Progenitor cell of endocrine pancreas (in vitro differentiated cells): ENCODE measurements around the gene NINJ2. TPM values are rescaled to one million over a fixed set of nuclear protein-coding genes. Genes with fewer than 3 reads are reported as not detected.

Experiments used
- DNase-seq: peaks from one replicate; pipeline ENCODE4 v3.0.0; 2021; ENCODE audit warnings: low spot score; ENCODE audit not compliant: unreplicated experiment
- H3K27ac Mint-ChIP-seq: 2 replicates; pipeline ENCODE4 v1.8.0; 2021; ENCODE audit warnings: mild to moderate bottlenecking, moderate library complexity, mixed read lengths
- H3K27me3 Mint-ChIP-seq: 2 replicates; pipeline ENCODE4 v1.8.0; 2021; ENCODE audit warnings: mixed read lengths
- H3K36me3 Mint-ChIP-seq: 2 replicates; pipeline ENCODE4 v1.8.0; 2022; ENCODE audit warnings: mixed read lengths; ENCODE audit not compliant: insufficient read depth
- H3K4me1 Mint-ChIP-seq: 2 replicates; pipeline ENCODE4 v1.8.0; 2021; ENCODE audit warnings: low read depth, mixed read lengths
- H3K4me3 Mint-ChIP-seq: 2 replicates; pipeline ENCODE4 v1.8.0; 2021; ENCODE audit warnings: low read depth, mild to moderate bottlenecking, moderate library complexity, mixed read lengths
- H3K9me3 Mint-ChIP-seq: 2 replicates; pipeline ENCODE4 v1.8.0; 2021; ENCODE audit warnings: low read depth, mixed read lengths
- total RNA-seq: library from RNA; stranded (reverse); gene quantifications from 2 replicates; pipeline ENCODE4 v1.2.1, GENCODE V29; 2021
- TF ChIP-seq, protein P1 (sequence below): fragments of 200-600 bp; sonication (generic); IDR thresholded peaks from one replicate; pipeline ENCODE4 v1.5.0; 2021; ENCODE audit warnings: antibody characterized with exemption, mild to moderate bottlenecking; ENCODE audit not compliant: unreplicated experiment

NINJ2 gene
- total RNA-seq, 1 donor from 2014 or later = 4.0 TPM

DNA sequence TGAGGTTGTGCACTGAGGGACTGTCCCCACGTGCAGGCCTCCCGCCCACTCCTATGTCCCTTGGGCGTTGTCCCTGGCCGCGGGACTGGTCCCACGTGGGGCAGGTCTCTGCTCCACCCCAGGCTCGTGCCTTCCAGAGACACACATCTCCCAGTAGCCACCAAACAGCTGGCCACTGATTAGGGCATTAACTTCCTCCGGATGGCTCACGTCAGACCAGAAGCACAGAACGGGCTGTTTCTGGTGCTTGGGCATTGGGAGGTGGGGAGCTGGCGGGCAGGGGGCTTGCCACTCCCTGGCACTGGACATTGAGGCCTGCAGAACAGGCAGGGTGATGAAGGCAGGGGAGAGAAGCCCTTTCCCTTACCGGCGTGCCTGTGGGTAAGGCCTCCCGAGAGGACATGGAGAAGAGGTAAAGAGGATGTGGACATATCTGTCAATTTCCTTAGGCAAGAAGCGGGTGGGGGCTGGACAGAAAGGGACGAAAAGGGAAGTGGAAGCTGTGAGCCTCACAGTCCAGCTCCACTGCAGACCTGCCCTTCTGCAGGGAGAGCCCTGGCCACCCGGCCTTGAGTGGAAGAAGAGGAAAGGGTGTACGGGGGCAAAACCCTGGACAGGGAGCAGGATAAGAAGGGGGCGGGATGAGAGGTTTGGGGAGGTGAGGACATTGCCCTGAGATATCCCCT lies 101.2 kb downstream of the NINJ2 start:
- TF ChIP-seq, protein P1, sequence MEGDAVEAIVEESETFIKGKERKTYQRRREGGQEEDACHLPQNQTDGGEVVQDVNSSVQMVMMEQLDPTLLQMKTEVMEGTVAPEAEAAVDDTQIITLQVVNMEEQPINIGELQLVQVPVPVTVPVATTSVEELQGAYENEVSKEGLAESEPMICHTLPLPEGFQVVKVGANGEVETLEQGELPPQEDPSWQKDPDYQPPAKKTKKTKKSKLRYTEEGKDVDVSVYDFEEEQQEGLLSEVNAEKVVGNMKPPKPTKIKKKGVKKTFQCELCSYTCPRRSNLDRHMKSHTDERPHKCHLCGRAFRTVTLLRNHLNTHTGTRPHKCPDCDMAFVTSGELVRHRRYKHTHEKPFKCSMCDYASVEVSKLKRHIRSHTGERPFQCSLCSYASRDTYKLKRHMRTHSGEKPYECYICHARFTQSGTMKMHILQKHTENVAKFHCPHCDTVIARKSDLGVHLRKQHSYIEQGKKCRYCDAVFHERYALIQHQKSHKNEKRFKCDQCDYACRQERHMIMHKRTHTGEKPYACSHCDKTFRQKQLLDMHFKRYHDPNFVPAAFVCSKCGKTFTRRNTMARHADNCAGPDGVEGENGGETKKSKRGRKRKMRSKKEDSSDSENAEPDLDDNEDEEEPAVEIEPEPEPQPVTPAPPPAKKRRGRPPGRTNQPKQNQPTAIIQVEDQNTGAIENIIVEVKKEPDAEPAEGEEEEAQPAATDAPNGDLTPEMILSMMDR = no peak
- H3K4me1 Mint-ChIP-seq = no peaks in the 10 kb centered on the region
- no peak overlapping the region for H3K4me3 Mint-ChIP-seq
- no peaks in the 10 kb centered on the region for H3K9me3 Mint-ChIP-seq
- no peak overlapping the region for H3K27ac Mint-ChIP-seq
- no peaks in the 10 kb centered on the region for H3K36me3 Mint-ChIP-seq
- peaks cover 3% of the 10 kb centered on the region for H3K27me3 Mint-ChIP-seq
- no peak for DNase-seq

DNA sequence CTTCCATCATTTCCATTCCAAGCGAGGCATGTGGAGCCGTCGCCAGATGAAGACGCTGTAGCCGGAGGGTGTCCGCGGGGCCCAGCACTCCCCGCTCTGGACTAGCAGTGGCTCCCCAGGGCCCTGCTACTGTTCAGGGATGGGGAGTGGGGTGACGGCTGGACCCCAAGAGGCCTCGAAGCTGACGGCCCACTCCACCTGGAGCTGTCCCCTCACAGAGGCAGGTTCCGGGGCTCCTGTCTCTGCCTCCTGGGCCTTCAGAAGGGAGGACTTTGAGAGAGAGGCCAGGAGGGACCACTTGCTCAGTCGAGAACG lies 101.9 kb downstream of the NINJ2 start:
- Mint-ChIP-seq H3K4me1 (no peaks in the 10 kb centered on the region), H3K27ac (no peak overlapping the region), H3K4me3 (no peak overlapping the region), H3K36me3 (no peaks in the 10 kb centered on the region), H3K9me3 (no peaks in the 10 kb centered on the region), H3K27me3 (no peaks in the 10 kb centered on the region)
- DNase-seq = no peak
- TF ChIP-seq, protein P1 = no peak

- Mint-ChIP-seq H3K9me3 (no peaks in the 10 kb centered on the region), H3K4me1 (no peaks in the 10 kb centered on the region)
Observed at GRCh38 chr12:560691-561390, 102.4 kb downstream of the NINJ2 start.

GRCh38 chr12:559906-560455 lies 103.3 kb downstream of the NINJ2 start:
- no peaks in the 10 kb centered on the region for H3K27me3 Mint-ChIP-seq
- peaks cover 4% of the 10 kb centered on the region for H3K36me3 Mint-ChIP-seq
- peak overlapping the region; percentile 18 for H3K27ac Mint-ChIP-seq

More at GRCh38 chr12:560691-561390, 102.4 kb downstream of the NINJ2 start:
- Mint-ChIP-seq H3K27me3 (no peaks in the 10 kb centered on the region), H3K4me3 (no peak overlapping the region), H3K27ac (no peak overlapping the region), H3K36me3 (no peaks in the 10 kb centered on the region)
- TF ChIP-seq, protein P1 = no peak
- no peak for DNase-seq

GRCh38 chr12:559208-559905 lies 103.9 kb downstream of the NINJ2 start:
- peak overlapping the region; percentile 18 for H3K27ac Mint-ChIP-seq
- DNase-seq = no peak
- TF ChIP-seq, protein P1 = no peak
- no peaks in the 10 kb centered on the region for H3K4me1 Mint-ChIP-seq
- no peaks in the 10 kb centered on the region for H3K9me3 Mint-ChIP-seq
- H3K36me3 Mint-ChIP-seq = peaks cover 4% of the 10 kb centered on the region
- H3K27me3 Mint-ChIP-seq = no peaks in the 10 kb centered on the region
- H3K4me3 Mint-ChIP-seq = no peak overlapping the region

More at GRCh38 chr12:559906-560455, 103.3 kb downstream of the NINJ2 start:
- Mint-ChIP-seq H3K4me3 (no peak overlapping the region), H3K4me1 (no peaks in the 10 kb centered on the region), H3K9me3 (no peaks in the 10 kb centered on the region)
- TF ChIP-seq, protein P1 = no peak
- DNase-seq = no peak
